ENCODE measurements around the gene MLYCD. TPM values are rescaled to one million over a fixed set of nuclear protein-coding genes. Genes with fewer than 3 reads are reported as not detected.

MLYCD gene
- total and polyA plus RNA-seq, 4 donors, result 3.7 to 24.4 (median 7.5) TPM

GRCh38 chr16:83888672-83889044 is 10.3 kb upstream of the MLYCD start:
- no peak overlapping the region for H3K4me3 ChIP-seq (ENCODE audit: low read depth in 1 of 3, low read length in 3 of 3)
- no peaks in the 10 kb centered on the region for H3K27me3 ChIP-seq (ENCODE audit: control insufficient read depth in 4 of 4, insufficient read depth in 4 of 4, low read length in 3 of 4)
- WGBS, result 76% methylated on average over 4 of the region's 4 CpGs
- no peak overlapping the region for H3K9ac ChIP-seq (ENCODE audit: low read depth in 1 of 2, low read length in 2 of 2)
- no peak for DNase-seq (ENCODE audit: low spot score)
- TF ChIP-seq MAX (IDR thresholded peaks at IDR 0.05) (no peak), YY1 (IDR thresholded peaks at IDR 0.05) (no peak), RAD21 (IDR thresholded peaks at IDR 0.05) (no peak), FOXA2 (IDR thresholded peaks at IDR 0.05) (no peak), JUND (IDR thresholded peaks at IDR 0.05) (no peak), FOXA1 (IDR thresholded peaks at IDR 0.05) (no peak), REST (IDR thresholded peaks at IDR 0.05) (no peak), EGR1 (IDR thresholded peaks at IDR 0.05; ENCODE audit: low read depth in 2 of 2) (no peak), CTCF (IDR thresholded peaks at IDR 0.05; ENCODE audit: low read depth, low read length, missing input control) (no peak), TAF1 (conservative IDR thresholded peaks at IDR 0.05) (no peak), GABPA (IDR thresholded peaks at IDR 0.05 in 1 of 2, conservative IDR thresholded peaks at IDR 0.05 in 1 of 2) (no peak), ATF3 (IDR thresholded peaks at IDR 0.05) (no peak), NR2F2 (IDR thresholded peaks at IDR 0.05) (no peak), RXRA (IDR thresholded peaks at IDR 0.05) (no peak), HNF4G (IDR thresholded peaks at IDR 0.05) (no peak), ZBTB33 (IDR thresholded peaks at IDR 0.05) (no peak)
- no peak overlapping the region for H3K27ac ChIP-seq (ENCODE audit: low read depth in 1 of 2, low read length in 2 of 2)
- no peaks in the 10 kb centered on the region for H3K36me3 ChIP-seq (ENCODE audit: control insufficient read depth in 4 of 4, insufficient read depth in 3 of 4, low read depth in 1 of 4, low read length in 3 of 4)
- peaks cover 0 to 5% (median 3%) of the 10 kb centered on the region in 4 donors for H3K9me3 ChIP-seq (ENCODE audit: control insufficient read depth in 4 of 4, low read length in 3 of 4)
- H3K4me1 ChIP-seq (ENCODE audit: control insufficient read depth in 4 of 4, insufficient read depth in 4 of 4, low read length in 3 of 4), result no peaks in the 10 kb centered on the region

GRCh38 chr16:83890359-83890758 is 8.6 kb upstream of the MLYCD start:
- no peak for DNase-seq (ENCODE audit: low spot score)
- WGBS, result 83% methylated on average over 5 of the region's 5 CpGs
- H3K27me3 ChIP-seq (ENCODE audit: control insufficient read depth in 4 of 4, insufficient read depth in 4 of 4, low read length in 3 of 4), result no peaks in the 10 kb centered on the region
- no peak overlapping the region for H3K27ac ChIP-seq (ENCODE audit: low read depth in 1 of 2, low read length in 2 of 2)
- no peaks in the 10 kb centered on the region for H3K4me1 ChIP-seq (ENCODE audit: control insufficient read depth in 4 of 4, insufficient read depth in 4 of 4, low read length in 3 of 4)
- H3K4me3 ChIP-seq (ENCODE audit: low read depth in 1 of 3, low read length in 3 of 3), result no peak overlapping the region
- H3K9ac ChIP-seq (ENCODE audit: low read depth in 1 of 2, low read length in 2 of 2), result no peak overlapping the region
- peaks cover 0 to 5% (median 3%) of the 10 kb centered on the region in 4 donors for H3K9me3 ChIP-seq (ENCODE audit: control insufficient read depth in 4 of 4, low read length in 3 of 4)
- no peaks in the 10 kb centered on the region for H3K36me3 ChIP-seq (ENCODE audit: control insufficient read depth in 4 of 4, insufficient read depth in 3 of 4, low read depth in 1 of 4, low read length in 3 of 4)
- TF ChIP-seq EGR1 (IDR thresholded peaks at IDR 0.05; ENCODE audit: low read depth in 2 of 2) (no peak), RXRA (IDR thresholded peaks at IDR 0.05) (no peak), HNF4A (conservative IDR thresholded peaks at IDR 0.05) (no peak), HNF4G (IDR thresholded peaks at IDR 0.05) (no peak), FOXA2 (IDR thresholded peaks at IDR 0.05) (no peak), REST (IDR thresholded peaks at IDR 0.05) (no peak), CTCF (IDR thresholded peaks at IDR 0.05; ENCODE audit: low read depth, low read length, missing input control) (no peak)

Measured in liver (tissue), 9 donors.